ENCODE data around the gene ASB10. TPM values are rescaled to one million over a fixed set of nuclear protein-coding genes. Genes with fewer than 3 reads are reported as not detected.

The ASB10 gene
- polyA plus RNA-seq, 2 of the 4 experiments (the other 2 are of a cell fraction) = not detected

DNA sequence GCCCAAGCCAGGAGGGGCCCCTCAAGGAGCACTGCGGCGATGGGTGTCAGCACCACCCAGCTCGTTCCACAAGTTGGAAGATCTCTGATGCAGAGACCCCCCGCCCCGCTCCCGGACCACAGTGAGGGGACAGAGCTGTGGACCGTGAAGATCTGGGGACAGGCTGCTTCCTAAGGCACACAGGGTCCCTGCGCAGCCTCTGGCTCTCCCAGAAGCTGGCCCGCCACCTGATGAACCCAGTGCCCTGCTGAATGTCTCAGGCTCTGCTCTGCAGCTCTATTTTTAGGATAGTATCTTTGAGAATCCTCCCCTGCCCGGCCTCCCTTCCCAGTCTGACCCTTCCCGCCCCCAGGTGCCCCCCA, 49.3 kb downstream of the ASB10 start (continued):
- TF ChIP-seq, protein P1, sequence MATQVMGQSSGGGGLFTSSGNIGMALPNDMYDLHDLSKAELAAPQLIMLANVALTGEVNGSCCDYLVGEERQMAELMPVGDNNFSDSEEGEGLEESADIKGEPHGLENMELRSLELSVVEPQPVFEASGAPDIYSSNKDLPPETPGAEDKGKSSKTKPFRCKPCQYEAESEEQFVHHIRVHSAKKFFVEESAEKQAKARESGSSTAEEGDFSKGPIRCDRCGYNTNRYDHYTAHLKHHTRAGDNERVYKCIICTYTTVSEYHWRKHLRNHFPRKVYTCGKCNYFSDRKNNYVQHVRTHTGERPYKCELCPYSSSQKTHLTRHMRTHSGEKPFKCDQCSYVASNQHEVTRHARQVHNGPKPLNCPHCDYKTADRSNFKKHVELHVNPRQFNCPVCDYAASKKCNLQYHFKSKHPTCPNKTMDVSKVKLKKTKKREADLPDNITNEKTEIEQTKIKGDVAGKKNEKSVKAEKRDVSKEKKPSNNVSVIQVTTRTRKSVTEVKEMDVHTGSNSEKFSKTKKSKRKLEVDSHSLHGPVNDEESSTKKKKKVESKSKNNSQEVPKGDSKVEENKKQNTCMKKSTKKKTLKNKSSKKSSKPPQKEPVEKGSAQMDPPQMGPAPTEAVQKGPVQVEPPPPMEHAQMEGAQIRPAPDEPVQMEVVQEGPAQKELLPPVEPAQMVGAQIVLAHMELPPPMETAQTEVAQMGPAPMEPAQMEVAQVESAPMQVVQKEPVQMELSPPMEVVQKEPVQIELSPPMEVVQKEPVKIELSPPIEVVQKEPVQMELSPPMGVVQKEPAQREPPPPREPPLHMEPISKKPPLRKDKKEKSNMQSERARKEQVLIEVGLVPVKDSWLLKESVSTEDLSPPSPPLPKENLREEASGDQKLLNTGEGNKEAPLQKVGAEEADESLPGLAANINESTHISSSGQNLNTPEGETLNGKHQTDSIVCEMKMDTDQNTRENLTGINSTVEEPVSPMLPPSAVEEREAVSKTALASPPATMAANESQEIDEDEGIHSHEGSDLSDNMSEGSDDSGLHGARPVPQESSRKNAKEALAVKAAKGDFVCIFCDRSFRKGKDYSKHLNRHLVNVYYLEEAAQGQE (IDR thresholded peaks at IDR 0.05) = no peak
- TF ChIP-seq NR3C1 (IDR thresholded peaks at IDR 0.05) = no peak
- TF ChIP-seq EHF (CRISPR knock-in tag; IDR thresholded peaks at IDR 0.05) = no peak
- no peak for TF ChIP-seq SMC3 (IDR thresholded peaks at IDR 0.05)
- no peak for TF ChIP-seq HEYL (CRISPR knock-in tag; IDR thresholded peaks at IDR 0.05)
- TF ChIP-seq, protein P2, sequence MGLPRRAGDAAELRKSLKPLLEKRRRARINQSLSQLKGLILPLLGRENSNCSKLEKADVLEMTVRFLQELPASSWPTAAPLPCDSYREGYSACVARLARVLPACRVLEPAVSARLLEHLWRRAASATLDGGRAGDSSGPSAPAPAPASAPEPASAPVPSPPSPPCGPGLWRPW (IDR thresholded peaks at IDR 0.05) = no peak
- no peak for TF ChIP-seq JUN (IDR thresholded peaks at IDR 0.05)

DNA sequence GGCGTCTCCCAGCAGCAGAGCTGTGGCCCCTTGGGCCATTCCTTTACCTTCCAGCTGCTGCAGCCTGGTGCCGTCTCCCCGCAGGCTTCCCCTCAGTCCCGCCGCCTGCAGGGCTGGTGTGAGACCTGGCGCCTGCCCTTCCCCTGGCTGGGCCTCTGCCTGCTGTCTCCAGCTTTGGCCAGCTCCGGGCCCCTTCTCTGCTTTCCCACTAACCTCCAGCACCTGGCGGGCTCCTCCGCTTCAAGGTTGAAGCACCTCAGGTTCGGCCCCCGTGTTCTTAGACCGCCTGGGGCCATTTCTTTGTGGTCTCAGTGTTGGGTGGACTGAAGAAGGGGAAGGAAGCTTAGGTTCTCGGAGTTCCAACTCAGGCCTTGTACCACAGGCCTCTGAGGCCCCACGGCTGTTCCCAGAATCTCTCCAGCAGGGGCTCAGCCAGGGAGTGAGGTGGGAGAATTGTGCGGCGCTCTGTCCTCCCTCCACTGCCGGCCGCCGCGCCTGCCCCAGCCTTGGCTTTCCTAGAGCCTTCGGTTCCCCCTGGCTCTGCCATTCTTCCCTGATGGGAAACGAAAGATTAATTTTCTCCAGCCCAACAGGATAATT, 49.9 kb downstream of the ASB10 start:
- no peak for TF ChIP-seq PHF8 (IDR thresholded peaks at IDR 0.05; ENCODE audit: borderline replicate concordance, low read depth)
- no peak for TF ChIP-seq FOSL2 (IDR thresholded peaks at IDR 0.05)
- TF ChIP-seq FOSL2 (CRISPR knock-in tag; IDR thresholded peaks at IDR 0.05) = no peak
- TF ChIP-seq PBX3 (IDR thresholded peaks at IDR 0.05) = no peak
- no peak for TF ChIP-seq NR3C1 (IDR thresholded peaks at IDR 0.05)
- no peak for TF ChIP-seq E2F6 (IDR thresholded peaks at IDR 0.05; ENCODE audit: borderline replicate concordance, low read depth)
- no peak for TF ChIP-seq KDM1A (IDR thresholded peaks at IDR 0.05; ENCODE audit: low read depth)
- TF ChIP-seq POLR2AphosphoS2 (conservative IDR thresholded peaks at IDR 0.05; ENCODE audit: low read length) = no peak
- no peaks in the 10 kb centered on the region for H3K9me3 ChIP-seq
- H3K4me1 ChIP-seq = no peaks in the 10 kb centered on the region
- WGBS (ENCODE audit: missing lambda C conversion rate) = 93% methylated on average over 22 of the region's 22 CpGs
- no peak for DNase-seq (ENCODE audit: low read depth in 1 of 2, low spot score in 1 of 2)
- H3K27ac ChIP-seq = no peak overlapping the region
- ChIA-PET CTCF (interaction anchor here (0.8 to 3.4 kb wide), 10 partner anchors 13 to 107 kb away, joined by 3 to 22 read pairs (median 4); partner anchors contain the start of gene GBX1), POLR2A (no interaction called here)
- no peak for ATAC-seq
- FAIRE-seq = no peak
- no peak overlapping the region for H3K4me2 ChIP-seq
- H3K4me3 ChIP-seq = no peak overlapping the region

DNA sequence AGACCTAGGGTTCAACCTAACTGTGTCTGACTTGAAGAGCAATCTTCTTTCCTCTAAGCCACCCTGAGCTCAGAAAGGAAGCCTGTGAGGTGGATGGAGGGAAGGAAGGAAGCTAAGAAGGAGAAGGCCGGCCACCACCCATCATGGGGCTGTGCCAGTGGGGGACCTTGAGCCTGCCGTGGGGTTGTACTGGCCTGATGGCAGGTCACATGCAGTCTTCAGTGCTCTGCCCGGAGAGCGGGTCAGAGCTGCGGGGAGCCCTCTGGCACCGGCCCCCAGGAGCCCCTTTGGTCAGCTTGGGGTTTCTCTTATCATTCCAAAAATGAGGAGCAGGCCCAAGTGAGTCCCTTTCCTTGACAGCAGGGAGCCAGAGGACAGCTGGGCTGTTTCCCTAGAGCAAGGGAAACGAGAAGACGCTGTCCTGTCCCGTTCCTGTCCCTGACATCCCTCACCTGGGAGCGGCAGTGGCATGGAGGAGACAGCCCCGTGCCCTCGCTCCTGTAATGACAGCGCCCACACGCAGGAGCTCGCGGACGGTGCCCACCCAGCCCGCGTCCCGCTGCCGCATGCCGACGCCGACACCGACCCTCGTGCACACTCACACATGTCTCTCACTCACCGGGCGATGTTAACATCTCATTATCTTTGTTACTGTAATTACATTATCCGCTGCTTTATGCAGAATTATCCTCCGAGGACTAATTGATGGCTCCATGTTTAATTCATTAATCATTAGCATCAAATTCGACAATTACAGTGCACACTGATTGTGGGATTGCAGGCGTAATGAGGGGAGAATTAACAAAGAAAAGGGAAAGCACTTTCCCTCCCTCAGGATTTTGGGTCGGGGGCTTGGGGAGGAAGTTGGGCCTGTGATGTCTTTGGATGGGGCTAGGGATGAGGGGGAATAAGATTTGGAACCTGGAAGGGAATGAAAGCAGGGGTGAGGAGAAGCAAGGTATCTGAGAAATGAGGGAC, 50.9 kb downstream of the ASB10 start:
- ChIA-PET POLR2A (no interaction called here), CTCF (interaction anchor here (1.0 to 3.2 kb wide), 7 partner anchors 12 to 75 kb away, joined by 3 to 22 read pairs (median 4); partner anchors contain the start of gene GBX1)
- H3K4me3 ChIP-seq = no peak overlapping the region
- no peaks in the 10 kb centered on the region for H3K4me1 ChIP-seq
- DNase-seq (ENCODE audit: low read depth in 1 of 2, low spot score in 1 of 2) = no peak
- WGBS (ENCODE audit: missing lambda C conversion rate) = 94% methylated on average over 33 of the region's 33 CpGs
- H3K27ac ChIP-seq = no peak overlapping the region
- H3K9me3 ChIP-seq = no peaks in the 10 kb centered on the region
- ATAC-seq = no peak
- H3K4me2 ChIP-seq = no peak overlapping the region
- no peak for FAIRE-seq
- TF ChIP-seq CHD2 (IDR thresholded peaks at IDR 0.05; ENCODE audit: low read length, partially characterized antibody) = no peak
- TF ChIP-seq TFCP2L1 (CRISPR knock-in tag; IDR thresholded peaks at IDR 0.05) = no peak
- no peak for TF ChIP-seq EP300 (IDR thresholded peaks at IDR 0.05)
- no peak for TF ChIP-seq TP53 (CRISPR knock-in tag; IDR thresholded peaks at IDR 0.05)
- no peak for TF ChIP-seq BHLHE40 (IDR thresholded peaks at IDR 0.05; ENCODE audit: low read depth, low read length)
- TF ChIP-seq PBX3 (IDR thresholded peaks at IDR 0.05) = no peak
- TF ChIP-seq ZFP36 (IDR thresholded peaks at IDR 0.05; ENCODE audit: borderline replicate concordance, partially characterized antibody) = no peak
- no peak for TF ChIP-seq HOXA7 (CRISPR knock-in tag; IDR thresholded peaks at IDR 0.05)
- TF ChIP-seq RFX5 (IDR thresholded peaks at IDR 0.05) = no peak
- no peak for TF ChIP-seq JUNB (IDR thresholded peaks at IDR 0.05)
- TF ChIP-seq MYC (IDR thresholded peaks at IDR 0.05; ENCODE audit: borderline replicate concordance, low read length) = no peak
- TF ChIP-seq, protein P3, sequence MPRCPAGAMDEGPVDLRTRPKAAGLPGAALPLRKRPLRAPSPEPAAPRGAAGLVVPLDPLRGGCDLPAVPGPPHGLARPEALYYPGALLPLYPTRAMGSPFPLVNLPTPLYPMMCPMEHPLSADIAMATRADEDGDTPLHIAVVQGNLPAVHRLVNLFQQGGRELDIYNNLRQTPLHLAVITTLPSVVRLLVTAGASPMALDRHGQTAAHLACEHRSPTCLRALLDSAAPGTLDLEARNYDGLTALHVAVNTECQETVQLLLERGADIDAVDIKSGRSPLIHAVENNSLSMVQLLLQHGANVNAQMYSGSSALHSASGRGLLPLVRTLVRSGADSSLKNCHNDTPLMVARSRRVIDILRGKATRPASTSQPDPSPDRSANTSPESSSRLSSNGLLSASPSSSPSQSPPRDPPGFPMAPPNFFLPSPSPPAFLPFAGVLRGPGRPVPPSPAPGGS (IDR thresholded peaks at IDR 0.05) = no peak

Data from A549 (cell line).